IMR-90 (cell line): Measurements from ENCODE around the gene CDKN2A. TPM values are rescaled to one million over a fixed set of nuclear protein-coding genes. Genes with fewer than 3 reads are reported as not detected.

Experiments used
- ATAC-seq: fragments of 200-7000 bp; cut with Tn5 transposase; 2 replicates; pipeline ENCODE4 v1.9.1; 2020; ENCODE audit warnings: low read depth, mild to moderate bottlenecking, moderate library complexity
- BruUV-seq: library from RNA; stranded (reverse); fragments of 400-500 nt; replicated peaks from 2 replicates; lab custom pipeline; 2021; lab: Mats Ljungman, UMichigan
- CTCF ChIA-PET: fragments of 300-600 bp; formaldehyde crosslinking; extraction: SDS; loops from one replicate; lab custom pipeline; 2021; ENCODE audit warnings: antibody characterized with exemption; lab: Yijun Ruan, JAX
- POLR2A ChIA-PET: fragments of 300-600 bp; sonication (Branson Sonifier 250); formaldehyde crosslinking; loops from one replicate; lab custom pipeline; 2022; ENCODE audit warnings: antibody characterized with exemption; ENCODE audit not compliant: unreplicated experiment; lab: Charles Lee
- DNase-seq: peaks from one replicate; pipeline ENCODE4 v3.0.0; 2013
- H2AFZ ChIP-seq: replicated peaks from 2 replicates; pipeline ENCODE3; 2013; ENCODE audit warnings: low read length, mild to moderate bottlenecking; ENCODE audit not compliant: poor library complexity
- H2AK5ac ChIP-seq: 2 replicates; pipeline ENCODE4 v1.6.1; 2013; ENCODE audit warnings: low read depth, low read length, inconsistent platforms
- H2AK9ac ChIP-seq: replicated peaks from 2 replicates; pipeline ENCODE3; 2013; ENCODE audit warnings: mild to moderate bottlenecking, low read depth, low read length, moderate library complexity; ENCODE audit not compliant: poor library complexity
- H2BK120ac ChIP-seq: 2 replicates; pipeline ENCODE4 v1.6.1; 2013; ENCODE audit warnings: low read depth, low read length, inconsistent platforms
- H2BK15ac ChIP-seq: 3 replicates; pipeline ENCODE4 v1.6.1; 2013; ENCODE audit warnings: low read depth, low read length, inconsistent platforms
- H2BK20ac ChIP-seq: 2 replicates; pipeline ENCODE4 v1.6.1; 2013; ENCODE audit warnings: low read depth, mild to moderate bottlenecking, inconsistent platforms, low read length, moderate library complexity
- H2BK5ac ChIP-seq: 2 replicates; pipeline ENCODE4 v1.6.1; 2013; ENCODE audit warnings: mild to moderate bottlenecking, low read depth, low read length, inconsistent platforms; ENCODE audit not compliant: poor library complexity, severe bottlenecking
- H3K14ac ChIP-seq: replicated peaks from 2 replicates; pipeline ENCODE4 v1.6.1; 2013; ENCODE audit warnings: low read depth, low read length, inconsistent platforms
- H3K18ac ChIP-seq: 2 replicates; pipeline ENCODE4 v1.6.1; 2013; ENCODE audit warnings: low read depth, low read length, control low read depth
- H3K23ac ChIP-seq: 2 replicates; pipeline ENCODE4 v1.6.1; 2013; ENCODE audit warnings: low read depth, low read length, inconsistent platforms
- H3K27ac ChIP-seq: 2 replicates; pipeline ENCODE4 v1.5.1; 2013; ENCODE audit warnings: mild to moderate bottlenecking, control low read depth, low read length; ENCODE audit not compliant: insufficient read depth
- H3K27me3 ChIP-seq: 2 replicates; pipeline ENCODE4 v1.6.1; 2013; ENCODE audit warnings: low read length; ENCODE audit not compliant: control insufficient read depth, insufficient read depth
- H3K36me3 ChIP-seq: 2 replicates; pipeline ENCODE4 v1.6.1; 2013; ENCODE audit warnings: low read length, mixed read lengths; ENCODE audit not compliant: control insufficient read depth, insufficient read depth
- H3K4ac ChIP-seq: 2 replicates; pipeline ENCODE4 v1.6.1; 2013; ENCODE audit warnings: low read depth, low read length, inconsistent platforms
- H3K4me1 ChIP-seq: 2 replicates; pipeline ENCODE4 v1.6.1; 2013; ENCODE audit warnings: low read length, mixed read lengths; ENCODE audit not compliant: control insufficient read depth, insufficient read depth
- H3K4me2 ChIP-seq: 2 replicates; pipeline ENCODE4 v1.6.1; 2013; ENCODE audit warnings: low read depth, mild to moderate bottlenecking, control low read depth, low read length, moderate library complexity
- H3K4me3 ChIP-seq: 2 replicates; pipeline ENCODE4 v1.5.1; 2013; ENCODE audit warnings: low read depth, mild to moderate bottlenecking, control low read depth, low read length, moderate library complexity; ENCODE audit not compliant: insufficient read depth
- H3K56ac ChIP-seq: 2 replicates; pipeline ENCODE4 v1.6.1; 2013; ENCODE audit warnings: low read length, inconsistent platforms; ENCODE audit not compliant: insufficient read depth; ENCODE audit errors: extremely low read depth
- H3K79me1 ChIP-seq, 2 experiments: 2 replicates each; pipeline ENCODE4 v1.6.1; 2013; ENCODE audit warnings: low read length in 2 of 2, inconsistent platforms in 1 of 2, low read depth in 1 of 2
- H3K9ac ChIP-seq: 2 replicates; pipeline ENCODE4 v1.6.1; 2013; ENCODE audit warnings: low read depth, low read length, control low read depth
- H3K9me1 ChIP-seq: 2 replicates; pipeline ENCODE4 v1.6.1; 2013; ENCODE audit warnings: low read length, inconsistent platforms; ENCODE audit not compliant: insufficient read depth
- H3K9me3 ChIP-seq: 2 replicates; pipeline ENCODE4 v1.6.1; 2013; ENCODE audit warnings: low read length; ENCODE audit not compliant: control insufficient read depth, insufficient read depth
- H4K20me1 ChIP-seq: 2 replicates; pipeline ENCODE4 v1.6.1; 2013; ENCODE audit warnings: low read length, inconsistent platforms; ENCODE audit not compliant: insufficient read depth
- H4K5ac ChIP-seq: 2 replicates; pipeline ENCODE4 v1.6.1; 2013; ENCODE audit warnings: mild to moderate bottlenecking, low read depth, low read length, control low read depth
- H4K8ac ChIP-seq, 2 experiments: 2 replicates each; pipeline ENCODE4 v1.6.1; 2013; ENCODE audit warnings: low read depth in 2 of 2, low read length in 2 of 2, control low read depth in 1 of 2, inconsistent platforms in 1 of 2
- H4K91ac ChIP-seq: 2 replicates; pipeline ENCODE4 v1.6.1; 2013; ENCODE audit warnings: low read depth, low read length, inconsistent platforms; ENCODE audit not compliant: insufficient read depth
- BHLHE40 ChIP-seq: fragments of 150-350 bp; IDR thresholded peaks from 2 replicates; pipeline ENCODE4 v1.6.1; 2016; ENCODE audit warnings: mild to moderate bottlenecking, low read depth, low read length
- CEBPB ChIP-seq: IDR thresholded peaks from 2 replicates; pipeline ENCODE4 v1.6.1; 2012; ENCODE audit warnings: low read depth, low read length, improper control_type of control experiment
- FOS ChIP-seq: fragments of 150-350 bp; IDR thresholded peaks from 2 replicates; pipeline ENCODE4 v1.6.1; 2016; ENCODE audit warnings: low read depth, low read length
- MAZ ChIP-seq: IDR thresholded peaks from 2 replicates; pipeline ENCODE4 v1.6.1; 2012; ENCODE audit warnings: low read depth, mild to moderate bottlenecking, low read length, improper control_type of control experiment, moderate library complexity, borderline replicate concordance
- POLR2A ChIP-seq: IDR thresholded peaks from 2 replicates; pipeline ENCODE4 v1.6.1; 2012; ENCODE audit warnings: mild to moderate bottlenecking, low read depth, low read length
- RCOR1 ChIP-seq: IDR thresholded peaks from 2 replicates; pipeline ENCODE4 v1.6.1; 2012; ENCODE audit warnings: mild to moderate bottlenecking, low read length, improper control_type of control experiment; ENCODE audit not compliant: insufficient replicate concordance
- RFX5 ChIP-seq: IDR thresholded peaks from 2 replicates; pipeline ENCODE4 v1.8.0; 2012; ENCODE audit warnings: low read depth, mild to moderate bottlenecking, low read length, moderate library complexity
- SMC3 ChIP-seq: fragments of 150-350 bp; IDR thresholded peaks from 2 replicates; pipeline ENCODE4 v1.6.1; 2016; ENCODE audit warnings: low read depth, mild to moderate bottlenecking, antibody characterized with exemption, low read length, moderate library complexity
- USF2 ChIP-seq: fragments of 150-350 bp; IDR thresholded peaks from 2 replicates; pipeline ENCODE4 v1.6.1; 2017; ENCODE audit warnings: mild to moderate bottlenecking, antibody characterized with exemption, low read length, low read depth
- WGBS, 2 experiments: methylation state at CpG; one replicate each; pipeline versions ENCODE4 v1.1.5 to v1.1.7; 2013; ENCODE audit warnings: missing lambda C conversion rate in 2 of 2; ENCODE audit not compliant: insufficient read length in 1 of 2; ENCODE audit errors: extremely low coverage in 2 of 2; 5-methylcytosine and 5-hydroxymethylcytosine counted together
- dilution Hi-C: fragments of 300-500 bp; cut with HindIII; formaldehyde crosslinking; loops from one replicate; pipeline ENCODE4 v1.14.3; 2018; ENCODE audit warnings: low sequenced_read_pairs; ENCODE audit not compliant: unreplicated experiment
- in situ Hi-C: fragments of 300-500 bp; cut with MboI; formaldehyde crosslinking; loops from 3 replicates; pipeline ENCODE4 v1.14.3; 2019; ENCODE audit warnings: low sequenced_read_pairs, inconsistent platforms, mixed read lengths
- intact Hi-C: fragments of 100-400 bp; cut with micrococcal nuclease; formaldehyde crosslinking; loops from 2 replicates; pipeline ENCODE4 v1.10.0; 2022
- polyA plus RNA-seq, 3 experiments: library from polyadenylated mRNA; depleted of rRNA; stranded (reverse); fragments of >200 nt; gene quantifications; 2 replicates each; pipeline ENCODE4 v1.2.3, GENCODE V29; 2012; ENCODE audit warnings: low replicate concordance in 1 of 3
- total RNA-seq: library from RNA; depleted of rRNA; stranded (reverse); fragments of >200 nt; gene quantifications from 2 replicates; pipeline ENCODE4 v1.2.3, GENCODE V29; 2012

CDKN2A gene
- total and polyA plus RNA-seq, 2 of the 4 experiments (the other 2 are of a cell fraction) = 11.3 to 75.3 TPM

GRCh38 chr9:21993007-21993406 is 1.2 kb downstream of the CDKN2A start:
- no peaks in the 10 kb centered on the region; the same call in 1 of the 2 replicates for H3K36me3 ChIP-seq
- H4K8ac ChIP-seq = no peak overlapping the region; a peak in 2 of 4 replicates
- no peaks in the 10 kb centered on the region for H4K20me1 ChIP-seq
- WGBS, 2 experiments = 100% methylated on average over 1 of the region's 4 CpGs; no CpG with 5 or more reads in 1 of the 2 experiments
- H3K9me1 ChIP-seq = no peaks in the 10 kb centered on the region
- no TSS peak for BruUV-seq
- peak overlapping the region; percentile 49 for H3K9ac ChIP-seq
- H2BK20ac ChIP-seq = no peak overlapping the region
- CTCF ChIA-PET = interaction anchor here (0.6 kb wide), 1 partner anchor 50 kb away, joined by 3 read pairs; no protein-coding TSS in a partner anchor
- no peak overlapping the region for H4K5ac ChIP-seq
- peak overlapping the region; percentile 77 for H3K4me3 ChIP-seq
- no peak overlapping the region for H2BK15ac ChIP-seq
- H2AK9ac ChIP-seq = no peak overlapping the region
- no peak for TF ChIP-seq CEBPB
- TF ChIP-seq BHLHE40 = no peak
- TF ChIP-seq POLR2A = no peak
- no peak for TF ChIP-seq RCOR1
- no peak for TF ChIP-seq RFX5
- no peak for TF ChIP-seq USF2
- TF ChIP-seq MAZ = no peak
- TF ChIP-seq FOS = no peak
- no peak for TF ChIP-seq SMC3
- H4K91ac ChIP-seq = no peak overlapping the region
- no peak overlapping the region for H2BK120ac ChIP-seq
- H3K56ac ChIP-seq = no peak overlapping the region
- H3K4me1 ChIP-seq = peaks cover 11% of the 10 kb centered on the region
- no peak overlapping the region for H3K27ac ChIP-seq
- no peak overlapping the region for H3K4ac ChIP-seq
- no peak overlapping the region for H2BK5ac ChIP-seq
- no peak overlapping the region for H2AK5ac ChIP-seq
- no peak overlapping the region for H3K18ac ChIP-seq
- in situ Hi-C loops = loop anchor here (10.0 to 25.0 kb wide), 2 partner anchors 242 to 406 kb away; no protein-coding TSS in a partner anchor
- H3K9me3 ChIP-seq = peaks cover 4% of the 10 kb centered on the region; the same call in 1 of the 2 replicates
- H3K23ac ChIP-seq = no peak overlapping the region
- dilution Hi-C loops = no loop called here
- DNase-seq (no peak), ATAC-seq (no peak)
- no peak overlapping the region for H3K14ac ChIP-seq
- H3K27me3 ChIP-seq = no peaks in the 10 kb centered on the region
- peak overlapping the region; percentile 82 for H3K4me2 ChIP-seq
- intact Hi-C loops = loop anchor here (10.0 kb wide), 1 partner anchor 438 kb away; no protein-coding TSS in a partner anchor
- POLR2A ChIA-PET = no interaction called here
- peaks cover 21 to 40% of the 10 kb centered on the region in 2 experiments for H3K79me1 ChIP-seq
- no peak overlapping the region for H2AFZ ChIP-seq
